ENCODE measurements around the gene FANCB.

FANCB gene

GRCh38 chrX:14832151-14832550 is 40.7 kb downstream of the FANCB start:
- no peak for DNase-seq

DNA sequence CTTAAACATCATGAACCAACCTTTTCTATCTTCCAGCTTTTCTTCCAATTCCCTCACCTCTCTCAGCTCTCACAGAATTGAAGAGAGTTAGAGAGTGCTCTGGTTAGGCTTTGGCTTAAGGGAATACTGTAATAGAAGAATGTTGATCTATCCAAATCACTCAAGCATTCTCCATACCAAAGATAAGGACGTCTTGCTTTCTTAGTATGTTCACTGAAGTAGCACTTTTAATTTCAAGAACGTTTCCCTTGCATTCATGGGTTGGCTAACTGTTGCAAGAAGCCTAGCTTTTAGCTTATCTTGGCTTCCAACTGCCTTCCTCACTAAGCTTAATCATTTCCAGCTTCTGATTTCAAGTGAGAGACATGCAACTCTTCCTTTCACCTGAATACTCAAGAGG is 43.2 kb downstream of the FANCB start:
- DNase-seq, result no peak

- DNase-seq, result no peak
Measured at GRCh38 chrX:14826319-14826718, 46.5 kb downstream of the FANCB start.

- DNase-seq, result no peak
Measured at GRCh38 chrX:14825851-14826250, 47.0 kb downstream of the FANCB start.

- no peak for DNase-seq
Measured at GRCh38 chrX:14819769-14820168, 53.1 kb downstream of the FANCB start.

- no peak for DNase-seq
Measured at GRCh38 chrX:14817571-14817970, 55.3 kb downstream of the FANCB start.

- no peak for DNase-seq
Measured at GRCh38 chrX:14802943-14803710, 69.7 kb downstream of the FANCB start.

DNA sequence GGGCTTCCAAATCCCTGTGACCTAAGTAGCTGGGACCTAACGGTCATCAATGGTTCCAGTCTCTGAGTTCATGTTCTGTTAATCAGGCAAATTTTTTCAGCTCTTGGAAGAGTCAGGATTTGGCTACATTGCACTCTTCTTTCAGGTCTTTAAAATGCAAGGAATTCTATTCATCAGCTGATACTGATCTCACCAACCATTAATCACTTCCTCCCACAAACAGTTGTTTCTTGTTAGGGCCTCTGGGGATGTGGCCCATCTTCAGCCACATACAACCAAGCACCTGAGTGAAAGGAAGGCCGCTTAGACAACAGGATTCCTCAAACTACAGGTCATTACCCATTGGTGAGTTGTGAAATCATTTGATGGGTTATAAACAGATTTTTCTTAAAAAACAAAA is 71.7 kb downstream of the FANCB start:
- no peak for DNase-seq

DNA sequence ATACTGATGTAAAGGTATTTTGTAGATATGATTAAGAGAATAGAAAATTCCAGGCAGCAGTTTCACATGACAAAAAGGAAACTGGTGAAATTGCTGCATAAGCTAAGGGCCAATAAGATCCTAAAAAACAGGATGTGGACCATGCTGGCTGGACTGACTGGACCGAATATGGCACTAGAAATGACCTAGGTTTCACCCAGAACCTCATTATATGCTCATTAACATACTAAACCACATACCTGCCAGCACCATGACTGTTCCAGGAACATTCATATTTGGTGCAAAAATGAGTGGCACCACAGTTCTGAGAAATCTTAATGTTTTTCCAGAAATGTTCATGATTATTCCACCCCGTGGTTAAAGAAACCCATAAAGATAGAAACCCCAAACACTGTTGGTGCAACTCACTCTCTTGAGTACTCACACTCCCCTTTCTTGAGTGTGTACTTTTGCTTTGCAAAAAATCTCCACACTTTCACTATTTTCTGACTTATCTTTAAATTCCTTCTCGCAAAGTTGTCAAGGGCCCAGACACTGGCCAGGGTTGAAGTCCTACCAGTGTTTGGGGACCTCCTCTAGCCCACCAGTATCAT is 74.0 kb downstream of the FANCB start:
- no peak for DNase-seq

Data from activated effector memory CD4-positive, alpha-beta T cell treated with Interleukin-2 at 50 U/mL for 16 hours (primary cell).